GM06990 (cell line): ENCODE data around the gene G0S2.

Source experiments
- DNase-seq: peaks from one replicate; pipeline ENCODE4 v3.0.0-alpha.2; 2011; ENCODE audit not compliant: insufficient read length; ENCODE audit errors: extremely low read depth
- H3K27me3 ChIP-seq: replicated peaks from 2 replicates; pipeline ENCODE4 v1.6.0; 2011; ENCODE audit warnings: low read length; ENCODE audit not compliant: control insufficient read depth, insufficient read depth
- H3K36me3 ChIP-seq: 2 replicates; pipeline ENCODE4 v1.5.1; 2011; ENCODE audit warnings: low read length; ENCODE audit not compliant: control insufficient read depth, insufficient read depth
- H3K4me3 ChIP-seq: replicated peaks from 2 replicates; pipeline ENCODE4 v1.5.1; 2011; ENCODE audit warnings: low read depth, mild to moderate bottlenecking, control low read depth, low read length
- TF ChIP-seq, protein P1 (sequence below): IDR thresholded peaks from 2 replicates; pipeline ENCODE4 v1.5.1; 2011; ENCODE audit warnings: low read length, control low read depth, mild to moderate bottlenecking, inconsistent platforms; ENCODE audit not compliant: insufficient read depth, poor library complexity, severe bottlenecking

Gene G0S2

DNA sequence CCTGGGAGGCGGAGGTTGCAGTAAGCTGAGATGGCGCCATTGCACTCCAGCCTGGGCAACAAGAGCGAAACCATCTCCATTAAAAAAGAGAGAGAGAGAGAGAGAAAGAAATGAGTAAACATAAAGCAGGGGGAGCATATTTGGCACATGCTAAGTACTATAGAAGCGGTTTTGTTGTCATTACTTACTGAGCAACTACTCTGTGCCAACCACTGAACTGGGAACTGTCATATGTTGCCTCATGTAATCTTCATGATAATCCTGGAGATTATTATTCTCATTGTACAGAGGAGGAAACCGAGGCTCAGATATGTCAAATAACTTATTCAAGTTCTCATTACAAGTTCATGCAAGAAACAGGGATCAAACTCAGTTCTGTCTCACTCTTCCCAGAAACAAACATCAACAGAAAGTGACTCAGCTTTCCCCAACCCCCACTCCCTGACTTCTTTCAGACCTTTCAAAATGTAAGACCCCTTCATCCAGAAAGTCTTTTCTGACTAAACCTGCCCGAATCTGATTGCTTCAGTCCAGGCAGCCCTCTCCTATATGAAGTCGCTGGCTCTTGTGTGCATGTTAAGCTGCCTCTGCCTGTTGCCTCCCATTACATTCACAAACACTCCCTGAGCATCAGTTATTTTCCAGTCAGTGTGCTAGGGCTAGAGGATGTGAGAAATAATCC, 46.5 kb upstream of the G0S2 start:
- Histone ChIP-seq H3K36me3 (no peaks in the 10 kb centered on the region), H3K27me3 (no peaks in the 10 kb centered on the region; the same call in 1 of the 2 replicates), H3K4me3 (no peak overlapping the region)
- TF ChIP-seq, protein P1, sequence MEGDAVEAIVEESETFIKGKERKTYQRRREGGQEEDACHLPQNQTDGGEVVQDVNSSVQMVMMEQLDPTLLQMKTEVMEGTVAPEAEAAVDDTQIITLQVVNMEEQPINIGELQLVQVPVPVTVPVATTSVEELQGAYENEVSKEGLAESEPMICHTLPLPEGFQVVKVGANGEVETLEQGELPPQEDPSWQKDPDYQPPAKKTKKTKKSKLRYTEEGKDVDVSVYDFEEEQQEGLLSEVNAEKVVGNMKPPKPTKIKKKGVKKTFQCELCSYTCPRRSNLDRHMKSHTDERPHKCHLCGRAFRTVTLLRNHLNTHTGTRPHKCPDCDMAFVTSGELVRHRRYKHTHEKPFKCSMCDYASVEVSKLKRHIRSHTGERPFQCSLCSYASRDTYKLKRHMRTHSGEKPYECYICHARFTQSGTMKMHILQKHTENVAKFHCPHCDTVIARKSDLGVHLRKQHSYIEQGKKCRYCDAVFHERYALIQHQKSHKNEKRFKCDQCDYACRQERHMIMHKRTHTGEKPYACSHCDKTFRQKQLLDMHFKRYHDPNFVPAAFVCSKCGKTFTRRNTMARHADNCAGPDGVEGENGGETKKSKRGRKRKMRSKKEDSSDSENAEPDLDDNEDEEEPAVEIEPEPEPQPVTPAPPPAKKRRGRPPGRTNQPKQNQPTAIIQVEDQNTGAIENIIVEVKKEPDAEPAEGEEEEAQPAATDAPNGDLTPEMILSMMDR, result no peak
- no peak for DNase-seq

DNA sequence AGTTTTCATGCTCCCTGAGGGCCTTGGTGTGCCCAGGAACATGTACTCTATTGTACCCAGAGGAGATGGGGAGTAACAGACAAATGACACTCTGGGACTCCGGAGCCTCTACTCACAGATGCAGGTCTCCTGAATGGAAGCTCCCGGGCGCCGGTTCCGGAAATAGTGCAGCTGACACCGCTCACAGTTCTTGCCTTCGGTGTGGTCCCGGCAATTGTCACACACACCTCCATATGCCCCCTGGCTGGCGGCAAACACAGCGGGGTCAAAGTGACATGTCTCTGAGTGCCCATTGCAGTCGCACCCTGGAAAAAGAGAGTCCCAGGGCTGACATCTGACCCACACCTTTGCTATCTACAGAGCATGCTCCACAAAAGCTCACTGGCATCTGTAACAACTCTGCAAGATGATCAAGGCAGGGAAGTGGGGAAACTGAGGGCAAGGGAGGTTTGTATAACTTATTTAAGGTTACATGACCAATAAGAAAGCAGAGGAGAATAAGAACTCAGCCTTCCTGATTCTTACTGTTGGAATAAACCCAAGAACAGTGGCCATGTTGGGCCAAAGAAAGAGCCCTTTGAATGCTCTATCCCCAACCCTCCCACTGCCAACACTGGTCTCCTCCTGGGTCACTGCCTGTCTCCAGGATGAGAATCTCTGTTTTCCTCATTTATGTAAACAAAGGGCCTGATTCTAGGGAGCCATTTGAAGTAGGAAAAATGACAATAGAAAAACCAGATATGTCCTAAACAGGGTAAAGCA, 45.4 kb upstream of the G0S2 start:
- H3K36me3 ChIP-seq, result no peaks in the 10 kb centered on the region
- no peaks in the 10 kb centered on the region; the same call in 1 of the 2 replicates for H3K27me3 ChIP-seq
- DNase-seq, result no peak
- no peak overlapping the region for H3K4me3 ChIP-seq
- TF ChIP-seq, protein P1, result no peak

DNA sequence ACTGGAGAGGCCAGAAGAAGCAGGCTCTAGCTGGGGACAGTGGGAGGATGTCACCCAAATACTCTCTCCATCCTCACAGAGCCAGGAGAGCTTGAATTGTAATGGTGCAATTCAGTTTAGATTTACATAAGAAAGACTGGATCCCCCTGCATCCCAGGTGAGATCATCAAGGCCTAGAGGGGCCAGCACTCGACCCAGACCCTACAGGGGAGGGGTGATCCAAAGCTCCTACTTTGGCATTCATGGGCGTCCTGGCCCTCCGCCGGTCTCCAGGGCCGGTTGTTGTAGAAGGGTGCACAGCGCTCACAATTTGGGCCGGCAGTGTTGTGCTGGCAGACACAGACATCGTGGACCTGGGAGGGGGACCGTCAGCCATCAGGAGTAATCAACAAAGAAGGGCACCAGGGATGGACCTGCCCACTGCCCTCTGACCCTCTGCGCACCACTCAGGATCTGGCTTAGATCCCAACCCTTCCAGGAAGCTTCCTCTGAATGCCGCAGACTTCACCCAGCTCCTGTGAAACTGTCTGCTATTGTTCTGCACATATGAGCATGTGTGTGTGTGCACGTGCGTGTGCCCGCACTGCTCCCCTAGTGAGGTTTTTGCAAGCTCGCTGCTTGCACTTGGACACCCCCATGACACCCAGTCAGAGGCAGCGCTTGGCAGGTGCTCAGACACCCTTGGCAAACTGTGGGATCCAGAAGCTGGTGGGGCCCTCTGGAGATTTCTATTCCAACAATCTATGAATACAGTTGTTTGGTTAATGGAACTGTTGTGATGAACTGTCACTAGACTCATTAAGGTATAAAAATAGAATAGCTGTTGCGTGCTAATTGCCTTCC, 44.6 kb upstream of the G0S2 start:
- no peaks in the 10 kb centered on the region for H3K36me3 ChIP-seq
- TF ChIP-seq, protein P1, result no peak
- H3K4me3 ChIP-seq, result no peak overlapping the region
- no peak for DNase-seq
- H3K27me3 ChIP-seq, result no peaks in the 10 kb centered on the region; the same call in 1 of the 2 replicates

DNA sequence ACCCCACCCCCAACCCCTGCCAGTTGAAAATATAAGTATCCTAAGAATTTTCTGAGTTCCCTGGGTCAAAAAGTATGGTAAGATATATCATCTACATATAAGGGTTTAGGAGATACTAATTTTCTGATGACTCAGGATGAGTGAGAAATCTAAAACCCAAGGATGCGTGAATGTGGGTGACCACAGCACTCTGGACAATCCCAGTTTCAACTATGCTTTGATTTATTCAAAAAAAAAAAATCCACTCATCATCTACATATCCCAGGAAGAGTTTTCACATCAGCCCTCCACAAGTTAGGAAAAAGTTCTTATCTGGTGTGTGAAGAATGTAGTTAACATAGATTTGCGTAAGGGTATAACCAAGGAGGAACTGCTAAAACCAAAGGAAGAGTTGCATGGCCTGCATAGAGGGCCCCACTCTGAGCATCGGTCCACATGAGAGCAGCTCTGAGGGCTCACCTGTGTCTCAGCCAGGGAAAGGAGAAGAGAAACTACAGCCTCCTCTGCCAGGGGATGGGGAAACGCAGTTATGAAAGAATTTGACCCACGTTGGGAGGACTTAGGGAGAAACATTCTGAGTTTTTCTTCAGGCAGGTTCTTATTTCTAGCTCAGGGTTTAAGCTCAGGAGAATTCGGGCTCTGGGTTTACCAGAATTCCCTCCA, 41.7 kb upstream of the G0S2 start:
- H3K36me3 ChIP-seq, result no peaks in the 10 kb centered on the region
- no peak for DNase-seq
- H3K27me3 ChIP-seq, result no peaks in the 10 kb centered on the region; the same call in 1 of the 2 replicates
- H3K4me3 ChIP-seq, result no peak overlapping the region
- TF ChIP-seq, protein P1, result no peak

DNA sequence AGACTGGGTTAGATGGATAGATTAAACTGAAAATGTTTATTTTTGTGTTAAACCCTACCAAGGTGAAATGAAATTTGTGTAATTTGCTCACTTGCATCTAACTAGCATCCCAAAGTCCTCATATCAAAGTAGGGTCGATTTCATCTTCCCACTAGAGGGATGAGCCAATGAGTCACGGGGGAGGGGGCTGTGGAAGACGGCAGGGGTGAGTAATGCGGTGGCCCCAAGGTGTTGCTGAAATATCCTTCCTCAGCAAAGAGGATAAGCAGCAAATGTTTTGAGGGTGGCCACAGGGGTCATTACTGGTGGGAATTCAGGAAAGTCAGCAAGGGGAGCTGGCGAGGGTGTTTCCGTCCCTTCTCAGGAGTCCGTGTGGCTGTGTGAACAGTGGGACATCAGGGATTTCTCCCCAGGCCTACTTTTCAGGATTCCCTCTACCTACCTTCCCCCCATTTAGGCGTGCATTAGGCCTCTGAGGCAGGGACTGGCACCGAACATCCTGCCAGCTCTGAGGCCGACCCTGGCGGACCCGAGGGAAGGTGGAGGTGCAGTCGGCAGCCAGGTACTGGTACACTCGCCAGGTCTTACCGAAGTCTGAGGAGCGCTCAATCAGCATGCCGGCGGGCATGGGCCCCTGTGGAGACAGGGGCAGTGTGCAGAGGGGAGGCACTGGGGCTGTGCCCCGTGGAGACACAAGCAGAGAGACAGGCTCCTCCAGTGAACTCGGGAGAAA, 41.0 kb upstream of the G0S2 start:
- H3K36me3 ChIP-seq, result no peaks in the 10 kb centered on the region
- TF ChIP-seq, protein P1, result no peak
- H3K4me3 ChIP-seq, result no peak overlapping the region
- no peak for DNase-seq
- no peaks in the 10 kb centered on the region; the same call in 1 of the 2 replicates for H3K27me3 ChIP-seq
